ENCODE measurements around the gene SLC49A4. TPM values are rescaled to one million over a fixed set of nuclear protein-coding genes. Genes with fewer than 3 reads are reported as not detected.

SLC49A4 gene
- total RNA-seq, 6 experiments from 2014 or later, result 5.5 to 8.6 (median 6.7) TPM

DNA sequence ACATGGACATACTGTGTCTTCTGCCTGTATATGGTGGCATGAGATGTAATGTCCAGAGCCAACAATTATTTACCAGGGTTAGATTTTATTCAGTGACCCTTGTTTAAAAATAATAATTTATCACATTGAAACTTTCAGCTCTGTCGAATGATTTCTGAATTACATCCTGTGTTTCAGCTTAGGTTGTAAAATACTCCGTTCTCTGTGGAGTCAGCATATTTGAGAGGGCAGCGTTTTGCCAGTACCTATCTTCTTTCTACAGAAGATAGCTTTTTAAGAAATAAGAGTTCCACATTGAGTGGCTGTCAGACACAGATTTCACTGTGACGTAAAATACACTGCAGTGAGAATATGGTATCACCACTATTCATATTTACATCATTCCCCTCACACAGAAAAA lies 85.3 kb downstream of the SLC49A4 start:
- no peak overlapping the region for H3K27ac ChIP-seq
- H3K9me3 ChIP-seq, result no peaks in the 10 kb centered on the region
- H3K36me3 ChIP-seq, result peaks cover 0 to 8% (median under 1%) of the 10 kb centered on the region in 4 donors
- H3K27me3 ChIP-seq, result no peaks in the 10 kb centered on the region
- WGBS (ENCODE audit: insufficient coverage, low coverage, low lambda C conversion rate, missing lambda C conversion rate), result 78% methylated on average over 4 of the region's 4 CpGs
- intact Hi-C loops (cut with DNase I), result no loop called here
- no peak overlapping the region for H3K4me3 ChIP-seq
- DNase-seq, result no peak
- H3K4me1 ChIP-seq, result no peaks in the 10 kb centered on the region
- no peak for TF ChIP-seq CTCF (IDR thresholded peaks at IDR 0.05)
- no peak for TF ChIP-seq POLR2A (IDR thresholded peaks at IDR 0.05)
- no peak for ATAC-seq

DNA sequence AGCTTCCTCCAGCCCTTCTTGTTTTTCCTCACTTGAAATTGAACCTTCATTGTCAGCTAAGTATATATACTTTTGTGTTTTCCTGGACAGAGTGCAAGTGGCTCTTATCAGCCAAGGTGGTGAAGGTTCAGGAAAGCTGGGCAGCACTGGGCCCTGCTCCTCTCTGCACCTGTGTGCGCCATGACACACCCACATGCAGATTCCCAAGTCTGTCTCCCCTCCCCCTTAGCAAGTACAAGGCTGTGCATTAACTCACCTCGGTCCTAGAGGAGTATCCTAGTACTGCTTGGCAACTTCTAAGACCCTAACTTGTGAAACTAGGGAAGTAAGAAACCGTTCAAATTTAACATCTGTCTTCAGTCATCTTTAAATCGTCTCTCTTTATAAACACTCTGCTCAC lies 85.8 kb downstream of the SLC49A4 start:
- intact Hi-C loops (cut with DNase I), result no loop called here
- H3K36me3 ChIP-seq, result peaks cover 0 to 8% (median under 1%) of the 10 kb centered on the region in 4 donors
- H3K4me1 ChIP-seq, result no peaks in the 10 kb centered on the region
- H3K4me3 ChIP-seq, result no peak overlapping the region
- no peaks in the 10 kb centered on the region for H3K9me3 ChIP-seq
- ATAC-seq (no peak), DNase-seq (no peak)
- no peak for TF ChIP-seq CTCF (IDR thresholded peaks at IDR 0.05)
- TF ChIP-seq POLR2A (IDR thresholded peaks at IDR 0.05), result no peak
- WGBS (ENCODE audit: insufficient coverage, low coverage, low lambda C conversion rate, missing lambda C conversion rate), result 78% methylated on average over 4 of the region's 4 CpGs
- no peaks in the 10 kb centered on the region for H3K27me3 ChIP-seq
- no peak overlapping the region for H3K27ac ChIP-seq

- ATAC-seq (no peak), DNase-seq (no peak)
- Histone ChIP-seq H3K27me3 (no peaks in the 10 kb centered on the region), H3K4me3 (no peak overlapping the region), H3K27ac (no peak overlapping the region), H3K4me1 (no peaks in the 10 kb centered on the region), H3K9me3 (no peaks in the 10 kb centered on the region), H3K36me3 (peaks cover 0 to 8% (median 0%) of the 10 kb centered on the region in 4 donors)
- TF ChIP-seq POLR2A (IDR thresholded peaks at IDR 0.05) (no peak), CTCF (IDR thresholded peaks at IDR 0.05) (no peak)
- 87% methylated on average over 2 of the region's 2 CpGs for WGBS (ENCODE audit: insufficient coverage, low coverage, low lambda C conversion rate, missing lambda C conversion rate)
- intact Hi-C loops (cut with DNase I), result no loop called here
Measured at GRCh38 chr3:122882361-122882947, 87.6 kb downstream of the SLC49A4 start.

GRCh38 chr3:122886251-122886650 lies 91.4 kb downstream of the SLC49A4 start:
- DNase-seq (no peak), ATAC-seq (no peak)
- intact Hi-C loops (cut with DNase I), result no loop called here
- H3K27me3 ChIP-seq, result no peaks in the 10 kb centered on the region
- no peaks in the 10 kb centered on the region for H3K36me3 ChIP-seq
- no peak overlapping the region for H3K4me3 ChIP-seq
- no peak for TF ChIP-seq POLR2A (IDR thresholded peaks at IDR 0.05)
- no peak for TF ChIP-seq CTCF (IDR thresholded peaks at IDR 0.05)
- H3K27ac ChIP-seq, result no peak overlapping the region
- no peaks in the 10 kb centered on the region for H3K9me3 ChIP-seq
- no peaks in the 10 kb centered on the region for H3K4me1 ChIP-seq
- WGBS (ENCODE audit: insufficient coverage, low coverage, low lambda C conversion rate, missing lambda C conversion rate), result 90% methylated on average over 4 of the region's 4 CpGs

GRCh38 chr3:122886946-122887345 lies 92.1 kb downstream of the SLC49A4 start:
- Histone ChIP-seq H3K9me3 (no peaks in the 10 kb centered on the region), H3K27me3 (no peaks in the 10 kb centered on the region), H3K4me3 (no peak overlapping the region), H3K4me1 (no peaks in the 10 kb centered on the region), H3K27ac (no peak overlapping the region), H3K36me3 (no peaks in the 10 kb centered on the region)
- DNase-seq, result no peak
- WGBS (ENCODE audit: insufficient coverage, low coverage, low lambda C conversion rate, missing lambda C conversion rate), result 55% methylated on average over 4 of the region's 4 CpGs
- TF ChIP-seq POLR2A (IDR thresholded peaks at IDR 0.05), result no peak
- TF ChIP-seq CTCF (IDR thresholded peaks at IDR 0.05), result no peak
- peak in 2 of 4 donors; percentile 13 to 43 for ATAC-seq
- intact Hi-C loops (cut with DNase I), result no loop called here
